GM12864 (cell line): ENCODE data around the gene PRPS1L1.

Experiments
- DNase-seq: peaks from one replicate; pipeline ENCODE4 v3.0.0-alpha.2; 2011; ENCODE audit warnings: low read depth
- H3K4me3 ChIP-seq: 2 replicates; pipeline ENCODE4 v1.5.1; 2011; ENCODE audit warnings: mild to moderate bottlenecking, low read depth, low read length, control low read depth
- TF ChIP-seq, protein P1 (sequence below): IDR thresholded peaks from 2 replicates; pipeline ENCODE4 v1.5.1; 2011; ENCODE audit warnings: low read depth, mild to moderate bottlenecking, moderate library complexity, low read length, control low read depth, inconsistent platforms; ENCODE audit errors: missing control alignments

The PRPS1L1 gene

DNA sequence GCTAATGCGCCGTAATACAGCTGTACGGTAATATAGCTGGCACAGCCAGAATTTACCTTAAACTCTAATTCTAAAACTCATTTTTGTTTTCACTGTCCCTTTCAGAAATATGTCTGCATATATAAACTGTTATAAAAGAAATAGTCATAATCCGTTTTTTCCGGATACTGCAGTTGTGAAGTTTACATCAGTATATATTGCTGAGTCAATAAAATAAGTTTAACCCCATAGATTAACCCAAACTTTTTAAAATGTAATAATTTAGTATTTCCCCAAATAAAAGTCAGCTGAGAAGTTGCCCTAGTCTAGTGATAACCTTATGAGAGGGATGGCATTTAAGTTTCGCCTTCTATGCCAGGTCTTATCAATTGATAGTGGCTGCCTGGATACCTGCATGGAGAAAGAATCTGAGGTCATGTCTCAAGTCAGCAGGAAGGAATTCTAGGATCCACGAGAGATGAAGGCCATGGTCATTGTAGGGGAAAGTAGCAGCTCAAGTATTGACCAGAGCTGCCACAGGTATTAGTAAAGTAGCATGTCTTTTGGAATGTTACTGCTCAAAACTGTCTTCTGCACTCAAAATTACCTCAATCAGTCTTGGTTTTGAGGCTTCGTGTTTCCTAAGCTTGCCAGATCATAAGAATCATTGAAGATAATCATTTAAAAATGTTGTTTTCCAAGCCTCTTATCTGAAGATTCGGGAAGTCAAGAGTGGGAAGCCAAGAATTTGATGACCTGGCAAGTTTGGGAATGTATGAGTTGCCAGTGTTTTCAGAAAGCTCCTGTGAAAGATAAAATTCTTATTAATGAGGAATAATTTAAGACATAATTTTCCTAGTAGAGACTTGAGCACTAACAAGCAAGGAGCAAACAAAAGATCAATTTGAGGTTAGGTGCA, 10.8 kb downstream of the PRPS1L1 start:
- no peak overlapping the region for H3K4me3 ChIP-seq
- TF ChIP-seq, protein P1, sequence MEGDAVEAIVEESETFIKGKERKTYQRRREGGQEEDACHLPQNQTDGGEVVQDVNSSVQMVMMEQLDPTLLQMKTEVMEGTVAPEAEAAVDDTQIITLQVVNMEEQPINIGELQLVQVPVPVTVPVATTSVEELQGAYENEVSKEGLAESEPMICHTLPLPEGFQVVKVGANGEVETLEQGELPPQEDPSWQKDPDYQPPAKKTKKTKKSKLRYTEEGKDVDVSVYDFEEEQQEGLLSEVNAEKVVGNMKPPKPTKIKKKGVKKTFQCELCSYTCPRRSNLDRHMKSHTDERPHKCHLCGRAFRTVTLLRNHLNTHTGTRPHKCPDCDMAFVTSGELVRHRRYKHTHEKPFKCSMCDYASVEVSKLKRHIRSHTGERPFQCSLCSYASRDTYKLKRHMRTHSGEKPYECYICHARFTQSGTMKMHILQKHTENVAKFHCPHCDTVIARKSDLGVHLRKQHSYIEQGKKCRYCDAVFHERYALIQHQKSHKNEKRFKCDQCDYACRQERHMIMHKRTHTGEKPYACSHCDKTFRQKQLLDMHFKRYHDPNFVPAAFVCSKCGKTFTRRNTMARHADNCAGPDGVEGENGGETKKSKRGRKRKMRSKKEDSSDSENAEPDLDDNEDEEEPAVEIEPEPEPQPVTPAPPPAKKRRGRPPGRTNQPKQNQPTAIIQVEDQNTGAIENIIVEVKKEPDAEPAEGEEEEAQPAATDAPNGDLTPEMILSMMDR, result no peak
- no peak for DNase-seq

DNA sequence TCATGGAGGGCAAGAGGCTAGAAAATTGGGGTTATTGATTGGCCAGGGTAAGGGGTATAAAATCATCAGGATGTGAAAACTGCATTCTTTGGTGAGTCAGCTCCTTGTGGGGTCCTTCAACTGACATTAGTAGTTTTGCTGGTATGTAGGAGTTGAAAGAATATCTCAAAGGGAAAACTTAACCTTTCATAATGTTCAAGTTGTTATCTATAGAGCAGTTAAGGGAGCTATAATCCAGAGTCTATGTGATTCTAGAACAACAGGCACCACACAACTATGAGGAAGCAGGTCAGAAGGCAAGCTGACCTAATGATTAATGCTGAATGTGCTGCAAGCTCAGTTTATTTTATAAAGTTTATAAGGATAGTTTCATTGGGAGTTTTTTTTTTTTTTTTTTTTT, 13.7 kb downstream of the PRPS1L1 start:
- no peak for DNase-seq
- TF ChIP-seq, protein P1, result no peak
- no peak overlapping the region for H3K4me3 ChIP-seq

DNA sequence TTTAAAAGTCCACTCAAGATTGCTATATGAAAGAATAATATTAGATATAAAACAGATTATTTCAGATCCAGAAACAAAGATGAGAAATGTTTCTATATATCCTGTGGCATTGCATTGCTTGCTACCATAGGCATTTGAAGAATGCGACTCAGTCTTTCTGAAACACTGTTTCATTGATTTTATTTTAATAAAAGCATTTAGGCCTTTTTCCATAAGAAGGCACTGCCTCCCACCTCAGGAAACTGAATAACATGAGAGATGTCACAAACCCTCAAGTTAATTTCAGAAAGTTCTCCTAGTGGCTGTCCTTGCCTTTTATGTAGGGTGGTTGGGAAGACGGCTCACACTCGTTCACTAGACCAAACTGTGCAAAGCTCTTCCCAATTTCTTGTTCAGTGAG, 23.3 kb downstream of the PRPS1L1 start:
- DNase-seq, result no peak
- TF ChIP-seq, protein P1, result no peak
- H3K4me3 ChIP-seq, result no peak overlapping the region

DNA sequence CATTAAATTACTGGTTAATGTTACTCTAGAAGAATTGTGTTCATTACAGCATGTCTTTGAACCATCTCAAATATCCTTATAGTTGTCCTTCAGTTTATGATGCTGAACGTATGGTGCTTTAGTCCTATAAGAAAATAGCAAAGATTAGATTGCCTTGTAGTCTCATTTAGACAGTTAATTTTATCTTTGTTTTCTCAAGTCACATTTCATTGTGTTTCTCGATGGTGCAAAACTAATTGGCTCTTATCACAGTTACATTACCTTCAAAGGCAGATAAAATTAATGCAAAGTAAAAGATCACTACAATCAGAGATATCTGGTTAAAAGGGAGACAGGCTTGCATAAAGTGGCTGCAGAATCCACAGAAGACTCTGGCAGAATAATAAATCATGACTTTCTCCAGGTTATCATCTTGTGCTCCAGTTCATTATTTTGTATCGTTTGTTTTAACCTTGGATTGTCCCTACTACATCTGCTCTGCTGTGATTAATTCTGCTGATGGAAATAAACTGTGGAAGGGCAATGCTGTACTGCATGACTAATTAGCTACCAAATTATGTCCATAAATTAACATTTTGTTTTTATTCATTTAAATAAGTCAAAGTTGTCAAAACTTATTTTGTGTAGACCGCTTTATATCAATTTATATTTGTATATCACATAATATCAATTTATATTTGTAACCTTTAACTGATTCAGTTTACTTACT, 24.2 kb downstream of the PRPS1L1 start:
- TF ChIP-seq, protein P1, result no peak
- no peak for DNase-seq
- H3K4me3 ChIP-seq, result no peak overlapping the region

DNA sequence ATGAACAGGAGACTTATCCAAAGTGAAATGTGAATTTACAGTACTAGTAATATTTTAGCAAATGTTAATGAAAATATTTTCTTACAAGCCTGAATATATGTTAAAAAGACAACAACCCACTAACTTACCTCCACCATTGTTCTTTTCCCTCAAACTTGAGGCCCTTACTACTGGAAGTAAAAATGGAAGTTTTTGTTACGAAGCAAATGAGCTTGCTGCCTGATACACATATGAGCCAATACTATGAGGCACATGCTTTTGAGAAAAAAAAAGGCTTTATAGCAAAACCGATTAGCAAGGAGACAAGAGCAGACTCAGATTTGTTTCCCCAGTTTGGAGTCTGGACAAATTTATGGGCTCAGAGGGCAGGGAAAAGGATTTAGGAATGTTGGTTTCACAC, 29.0 kb downstream of the PRPS1L1 start:
- DNase-seq, result no peak
- TF ChIP-seq, protein P1, result no peak
- H3K4me3 ChIP-seq, result no peak overlapping the region

DNA sequence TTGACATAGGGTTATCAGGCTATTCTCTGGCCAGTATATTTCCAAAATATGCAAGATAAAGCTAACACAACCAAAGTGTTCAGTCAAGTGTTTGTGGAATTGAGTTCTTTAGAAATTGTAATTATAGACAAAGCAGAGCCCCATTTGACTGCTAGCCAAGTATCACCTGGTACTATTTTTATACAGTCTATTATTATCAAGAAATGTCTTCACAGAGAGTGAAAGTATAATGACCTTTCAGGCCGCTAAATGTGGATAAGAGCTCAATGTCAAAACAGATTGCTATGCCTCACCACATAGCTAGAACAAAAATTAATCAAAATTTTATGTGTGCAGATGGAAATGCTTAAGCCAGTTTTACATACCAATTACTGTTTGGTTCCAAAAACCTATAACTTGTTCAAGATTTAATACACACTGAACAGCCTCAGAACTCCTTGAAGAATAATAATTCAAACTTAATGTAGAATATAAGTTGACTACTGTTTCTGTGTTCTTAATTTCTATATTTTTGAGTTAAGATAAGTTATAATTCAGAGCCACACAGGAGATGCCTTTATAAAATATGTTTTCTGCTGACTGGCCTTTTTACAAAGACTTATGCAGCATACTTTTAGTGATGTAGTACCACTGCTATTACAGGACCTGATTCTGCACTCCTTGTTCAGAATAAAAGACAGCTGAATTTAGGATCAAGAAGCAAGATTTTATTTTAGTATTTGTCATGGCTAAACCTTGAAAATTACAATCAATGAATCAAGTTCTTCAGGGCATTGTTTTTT, 31.0 kb downstream of the PRPS1L1 start:
- DNase-seq, result no peak
- TF ChIP-seq, protein P1, result no peak
- H3K4me3 ChIP-seq, result no peak overlapping the region
